Activated T-cell treated with anti-CD3 and anti-CD28 coated beads, Interleukin-2, amount 50 U/mL, for 48 hours (primary cell): ENCODE data around the gene PLAGL2.
"Not testable (repeated sequence)": the region's sequence is repeated elsewhere in the genome, so short reads cannot be mapped to it uniquely, and the experiment has no call there.

Source experiments
- DNase-seq, 2 experiments: peaks; one replicate each; pipeline ENCODE4 v3.0.0-alpha.2; 2020

PLAGL2 gene

DNA sequence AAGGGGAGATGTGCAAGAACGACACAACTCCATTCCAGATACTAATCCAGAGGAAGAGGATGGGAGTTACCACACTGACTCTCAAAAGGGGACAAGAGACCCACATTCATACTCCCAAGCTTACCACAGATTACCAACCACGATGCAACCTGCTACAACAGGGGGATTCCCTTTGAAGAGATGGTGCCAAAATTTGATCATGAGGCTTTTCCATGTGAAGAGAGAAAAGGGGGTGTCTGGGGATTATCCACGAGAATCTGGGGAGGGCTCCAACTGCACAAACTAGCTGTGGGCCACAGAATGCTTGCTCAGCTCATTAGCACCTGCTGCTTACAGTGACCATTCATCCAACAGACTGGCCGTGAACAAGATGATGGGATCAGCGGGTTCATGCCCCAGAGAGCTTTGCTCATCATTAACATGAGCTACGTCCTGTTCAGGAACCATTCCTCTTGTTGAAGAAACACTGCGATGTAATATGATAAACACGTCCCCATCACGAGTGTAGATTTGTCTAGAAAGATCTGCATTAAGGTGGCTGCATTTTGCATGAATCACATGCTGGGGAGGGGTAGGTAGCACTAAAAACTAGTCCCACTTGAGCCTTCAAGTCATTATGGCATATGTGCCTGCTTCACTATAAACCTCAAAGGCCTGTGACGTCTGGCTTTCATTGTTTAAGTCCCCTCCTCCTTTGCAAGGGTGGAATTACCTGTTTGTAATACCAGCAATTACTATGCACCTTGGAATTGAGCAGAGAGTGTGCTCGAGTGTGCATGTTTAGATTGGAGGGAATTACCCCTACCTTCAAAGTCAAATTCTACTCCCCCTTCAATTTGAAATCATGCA is 4.0 kb downstream of the PLAGL2 start:
- peak; percentile 47 to 53 for DNase-seq

DNA sequence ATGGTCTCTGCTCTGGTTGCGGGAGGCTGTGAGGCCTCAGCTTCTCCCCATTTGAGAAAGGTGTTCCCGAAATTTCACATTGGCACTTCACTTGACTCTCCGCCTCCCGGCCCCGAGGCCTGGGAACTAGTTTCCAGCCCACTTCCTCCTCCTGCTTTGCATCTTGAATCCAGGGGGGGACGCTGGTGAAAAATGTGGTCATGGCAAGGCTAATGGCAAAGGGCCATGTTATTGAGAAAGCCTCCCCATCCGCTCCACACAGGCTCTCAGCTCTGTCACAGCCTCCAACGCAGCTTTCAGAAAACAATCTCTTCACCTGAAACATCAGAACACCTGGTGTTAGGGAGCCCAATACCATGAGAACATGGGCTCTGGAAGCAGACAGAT is 5.6 kb downstream of the PLAGL2 start:
- no peak for DNase-seq

DNA sequence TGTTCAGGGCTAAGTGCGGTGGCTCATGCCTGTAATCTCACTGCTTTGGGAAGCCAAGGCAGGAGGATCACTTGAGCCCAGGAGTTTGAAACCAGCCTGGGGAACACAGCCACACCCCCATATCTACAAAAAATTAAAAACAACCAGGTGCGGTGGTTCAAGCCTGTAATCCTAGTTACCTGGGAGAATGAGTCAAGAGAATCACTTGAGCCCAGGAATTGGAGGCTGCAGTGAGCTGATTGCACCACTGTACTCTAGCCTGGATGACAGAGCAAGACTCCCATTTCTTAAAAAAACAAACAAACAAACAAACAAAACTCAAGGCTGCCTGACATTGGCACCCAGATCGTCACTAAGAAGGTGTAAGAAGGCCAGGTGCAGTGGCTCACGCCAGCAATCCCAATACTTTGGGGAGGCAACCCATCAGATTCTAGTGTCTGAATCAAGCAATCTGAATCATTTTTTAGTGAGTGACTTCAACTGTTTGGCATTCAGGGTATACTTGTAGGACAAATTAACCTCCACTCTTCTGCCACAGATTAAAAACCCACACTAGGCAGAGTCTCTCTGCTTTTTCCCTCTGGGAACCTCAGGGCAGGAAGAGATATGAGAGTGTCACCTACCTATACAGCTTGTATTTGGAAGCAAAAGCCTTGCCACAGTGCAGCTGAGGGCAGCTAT is 6.1 kb downstream of the PLAGL2 start:
- no peak for DNase-seq

DNA sequence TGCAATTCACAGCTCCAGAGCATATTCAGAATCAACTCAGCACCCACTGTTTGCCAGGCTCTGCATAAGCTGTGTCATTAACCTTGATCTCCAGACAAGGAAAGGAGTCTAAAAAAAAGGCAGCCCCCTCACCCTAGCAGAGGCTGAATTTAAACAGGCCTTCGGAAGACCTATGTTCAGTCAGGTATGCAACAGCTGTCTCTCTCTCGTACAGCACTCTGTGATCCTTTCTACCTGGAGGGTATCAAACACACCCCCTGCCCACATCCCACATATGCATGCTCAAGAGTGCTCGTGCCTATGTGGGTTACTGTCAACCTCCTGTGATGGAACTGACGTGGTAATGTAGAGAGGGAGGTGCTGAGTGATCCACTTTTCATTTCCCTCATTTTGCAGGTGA is 8.5 kb downstream of the PLAGL2 start:
- DNase-seq = no peak

DNA sequence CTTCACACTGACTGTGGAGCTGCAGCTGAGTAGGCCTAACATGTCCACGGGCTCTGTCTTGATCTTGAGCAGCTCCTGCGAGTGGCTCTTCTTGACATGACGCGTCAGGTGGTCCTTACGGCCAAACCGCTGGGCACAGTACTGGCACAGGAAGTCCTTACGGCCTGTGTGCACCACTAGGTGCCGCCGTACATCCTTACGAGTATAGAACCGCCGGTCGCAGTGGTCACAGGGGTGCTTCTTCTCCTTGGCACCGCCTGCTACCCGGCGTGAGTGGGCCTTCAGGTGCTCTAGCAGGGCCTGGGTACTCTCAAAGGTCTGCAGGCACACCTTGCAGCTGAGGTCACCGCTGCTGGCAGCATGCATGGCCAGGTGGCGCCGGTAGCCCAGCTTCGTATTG is 10.4 kb downstream of the PLAGL2 start:
- not testable (repeated sequence) for DNase-seq

GRCh38 chr20:32196613-32197012 is 10.9 kb downstream of the PLAGL2 start:
- DNase-seq = not testable (repeated sequence)

GRCh38 chr20:32195581-32195980 is 12.0 kb downstream of the PLAGL2 start:
- DNase-seq = no peak

DNA sequence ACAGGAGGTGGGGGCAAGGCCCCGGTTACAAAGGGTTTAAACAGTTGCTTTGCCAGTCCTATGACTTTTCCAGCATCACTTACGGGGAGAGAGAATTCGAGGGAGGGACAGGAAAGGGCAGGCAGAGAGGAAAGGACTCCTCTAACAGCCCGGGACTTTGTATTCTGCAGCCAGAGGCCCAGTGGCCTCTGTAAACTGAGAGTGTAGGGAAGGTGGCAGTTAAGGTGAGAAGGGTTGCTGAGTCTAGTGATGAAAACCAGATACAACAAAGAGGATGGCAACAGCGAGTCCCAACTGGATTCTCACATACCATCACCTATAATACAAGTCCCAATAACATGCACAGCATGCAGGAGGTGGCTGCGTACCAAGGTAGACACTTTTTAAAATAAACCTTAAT is 13.5 kb downstream of the PLAGL2 start:
- no peak for DNase-seq

DNA sequence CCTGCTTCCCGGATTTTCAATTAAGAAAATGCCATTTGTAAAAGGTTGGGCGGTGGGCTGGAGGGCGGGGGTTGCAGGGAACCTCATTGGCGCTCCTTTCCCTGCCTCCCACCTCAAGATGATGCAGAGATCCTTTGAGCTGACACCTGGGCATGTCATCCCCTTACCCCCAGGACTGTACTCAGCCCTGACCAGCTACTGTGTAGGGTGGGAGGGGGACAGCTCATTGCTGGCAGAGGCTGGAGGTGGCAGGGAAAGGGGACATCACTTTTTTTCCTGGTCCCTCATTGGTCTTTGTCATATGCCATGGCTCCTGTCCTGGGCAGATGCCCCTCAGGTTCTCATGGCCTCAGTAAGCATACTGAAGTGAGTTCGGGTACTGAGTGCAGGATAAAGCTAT is 14.2 kb downstream of the PLAGL2 start:
- not testable (repeated sequence) for DNase-seq

GRCh38 chr20:32192698-32193097 is 14.8 kb downstream of the PLAGL2 start:
- no peak for DNase-seq

DNA sequence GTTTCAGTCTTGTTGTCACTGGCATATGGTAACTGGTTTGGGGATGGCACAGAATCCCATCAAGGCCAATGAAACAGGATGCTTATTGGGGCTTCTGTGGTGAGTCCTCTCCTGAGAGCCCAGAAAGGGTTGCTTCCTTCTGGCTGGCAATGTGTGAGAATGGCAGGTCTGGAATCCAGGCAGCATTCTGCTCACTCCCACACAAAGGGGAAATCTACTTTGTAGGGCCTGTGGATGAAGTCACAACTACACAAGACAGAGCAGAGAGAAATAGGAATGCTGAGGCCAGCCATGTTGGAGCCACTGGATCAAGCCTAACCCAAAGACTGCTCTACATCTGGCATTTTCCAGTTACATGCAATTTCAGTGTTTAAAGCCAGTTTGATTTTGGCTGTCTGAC is 15.7 kb downstream of the PLAGL2 start:
- no peak for DNase-seq

GRCh38 chr20:32191422-32191821 is 16.1 kb downstream of the PLAGL2 start:
- DNase-seq = no peak

DNA sequence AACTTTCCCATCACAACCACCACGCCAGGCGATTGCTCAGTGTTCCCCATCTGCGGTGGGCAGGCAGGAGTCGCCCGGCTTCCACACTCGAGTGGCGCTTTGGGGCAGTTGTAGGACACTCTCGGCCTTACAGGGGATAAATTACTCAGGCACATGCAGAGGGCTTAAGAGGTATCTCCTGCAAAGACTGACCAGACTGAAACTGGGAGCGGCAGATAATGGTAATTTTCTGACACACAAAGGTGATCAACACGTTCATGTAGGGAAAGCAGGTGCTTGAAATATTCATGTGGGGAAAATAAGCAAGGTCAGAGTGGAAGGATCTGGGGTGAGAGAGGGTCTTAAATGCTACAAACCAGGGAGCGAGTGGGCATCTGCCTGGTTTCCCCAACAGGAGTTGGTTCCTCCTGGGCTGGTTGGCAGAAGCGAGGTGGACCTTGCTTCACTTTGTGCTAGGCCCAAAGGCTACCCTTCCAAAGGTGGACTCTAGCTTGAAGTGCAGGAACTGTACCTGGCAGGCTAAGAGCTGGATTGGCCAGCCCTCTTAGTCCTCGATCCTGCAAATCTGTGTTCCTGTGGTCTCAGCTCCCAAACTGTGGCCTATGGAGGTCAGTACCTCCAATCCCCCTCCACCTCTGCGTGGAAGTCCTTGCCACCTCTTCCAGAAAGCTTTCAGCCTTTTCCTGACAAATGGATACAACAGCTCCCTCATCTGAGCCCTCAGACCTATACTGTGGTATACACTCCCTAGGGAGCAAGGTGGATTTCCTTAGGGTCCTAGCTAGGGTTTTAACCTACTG is 16.7 kb downstream of the PLAGL2 start:
- peak; percentile 52 to 72 for DNase-seq

- DNase-seq = peak; percentile 53 to 74
These were observed 17.6 kb downstream of the PLAGL2 start for GRCh38 chr20:32189691-32190615.

DNA sequence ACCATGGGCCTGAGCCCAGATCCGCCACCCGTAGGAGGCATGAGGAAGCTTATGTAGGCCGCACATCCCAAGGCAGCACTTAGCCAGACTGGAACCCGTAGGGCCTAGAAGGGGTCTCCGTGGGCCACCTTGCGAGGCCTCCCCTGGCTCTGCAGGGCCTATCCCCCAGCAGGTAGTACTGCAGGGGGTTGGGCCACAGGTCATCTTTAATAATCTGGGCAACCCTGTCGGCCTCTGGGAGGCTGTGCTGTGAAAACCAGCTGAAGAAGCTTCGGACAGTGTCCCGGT is 18.5 kb downstream of the PLAGL2 start:
- no peak for DNase-seq

DNA sequence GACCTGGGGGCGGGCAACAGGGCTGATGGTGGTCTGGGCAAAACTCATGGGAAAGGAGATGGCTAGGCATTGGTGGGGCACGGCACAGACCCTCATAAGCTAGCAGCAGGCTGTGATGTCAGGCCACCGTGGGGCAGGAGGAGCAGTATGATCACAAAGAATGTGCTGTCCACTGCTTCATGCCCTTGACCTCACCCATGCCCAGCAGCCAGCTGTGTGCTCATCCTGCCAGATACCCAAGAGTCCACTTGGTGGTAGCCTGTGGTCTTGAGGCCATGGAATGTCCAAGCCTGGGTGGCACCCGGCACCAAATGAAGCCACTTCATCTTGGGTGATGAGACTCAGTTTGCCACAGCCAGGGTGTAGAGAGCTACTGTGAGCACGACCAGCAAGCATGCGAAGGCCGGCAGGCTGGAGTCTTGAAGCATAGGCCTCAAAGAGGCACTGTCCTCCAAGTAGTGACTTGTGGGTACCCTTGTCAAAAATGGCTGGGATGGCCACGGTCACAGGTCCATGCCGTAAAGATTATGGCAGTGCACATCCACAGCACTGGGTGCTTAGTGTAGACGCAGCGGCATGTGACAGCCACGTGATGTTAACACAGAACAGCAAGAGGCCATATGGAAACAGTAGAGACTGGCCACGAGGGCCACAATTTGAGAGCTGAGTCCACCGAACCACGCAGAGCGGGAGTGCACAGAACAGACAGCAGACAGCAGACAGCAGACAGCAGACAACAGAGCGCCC is 19.0 kb downstream of the PLAGL2 start:
- DNase-seq = no peak

GRCh38 chr20:32186506-32186905 is 21.0 kb downstream of the PLAGL2 start:
- DNase-seq = no peak

GRCh38 chr20:32184961-32185603 is 22.5 kb downstream of the PLAGL2 start:
- DNase-seq = no peak

GRCh38 chr20:32183947-32184635 is 23.5 kb downstream of the PLAGL2 start:
- no peak for DNase-seq

- no peak for DNase-seq
These were observed 25.9 kb downstream of the PLAGL2 start for GRCh38 chr20:32181606-32182005.

- no peak for DNase-seq
These were observed 27.6 kb downstream of the PLAGL2 start for GRCh38 chr20:32179934-32180333.
